ENCODE data around the gene FFAR1. TPM values are rescaled to one million over a fixed set of nuclear protein-coding genes. Genes with fewer than 3 reads are reported as not detected.

Gene FFAR1
- total RNA-seq, 1 donor from 2014 or later = 0.18 TPM

- intact Hi-C loops (cut with micrococcal nuclease) = no loop called here
- H3K36me3 Mint-ChIP-seq (ENCODE audit: low read depth) = no peaks in the 10 kb centered on the region
- H3K4me3 Mint-ChIP-seq = no peak overlapping the region
- peaks cover 4% of the 10 kb centered on the region for H3K27me3 Mint-ChIP-seq (ENCODE audit: insufficient read depth)
- peaks cover 7% of the 10 kb centered on the region for H3K9me3 Mint-ChIP-seq
- H3K27ac Mint-ChIP-seq = no peak overlapping the region
- no peak for DNase-seq (ENCODE audit: low spot score)
- H3K4me1 Mint-ChIP-seq (ENCODE audit: low read depth) = no peaks in the 10 kb centered on the region
Measured at GRCh38 chr19:35320065-35320713, 27.5 kb upstream of the FFAR1 start.

- H3K27ac Mint-ChIP-seq = no peak overlapping the region
- intact Hi-C loops (cut with micrococcal nuclease) = no loop called here
- peaks cover 7% of the 10 kb centered on the region for H3K9me3 Mint-ChIP-seq
- H3K27me3 Mint-ChIP-seq (ENCODE audit: insufficient read depth) = peaks cover 4% of the 10 kb centered on the region
- no peaks in the 10 kb centered on the region for H3K36me3 Mint-ChIP-seq (ENCODE audit: low read depth)
- no peak overlapping the region for H3K4me3 Mint-ChIP-seq
- H3K4me1 Mint-ChIP-seq (ENCODE audit: low read depth) = no peaks in the 10 kb centered on the region
- no peak for DNase-seq (ENCODE audit: low spot score)
Measured at GRCh38 chr19:35321291-35321690, 26.4 kb upstream of the FFAR1 start.

GRCh38 chr19:35322014-35322413 is 25.7 kb upstream of the FFAR1 start:
- intact Hi-C loops (cut with micrococcal nuclease) = no loop called here
- H3K36me3 Mint-ChIP-seq (ENCODE audit: low read depth) = no peaks in the 10 kb centered on the region
- no peaks in the 10 kb centered on the region for H3K4me1 Mint-ChIP-seq (ENCODE audit: low read depth)
- peaks cover 4% of the 10 kb centered on the region for H3K27me3 Mint-ChIP-seq (ENCODE audit: insufficient read depth)
- H3K9me3 Mint-ChIP-seq = peaks cover 7% of the 10 kb centered on the region
- no peak for DNase-seq (ENCODE audit: low spot score)
- no peak overlapping the region for H3K4me3 Mint-ChIP-seq
- no peak overlapping the region for H3K27ac Mint-ChIP-seq

- Mint-ChIP-seq H3K4me1 (ENCODE audit: low read depth) (peaks cover 11% of the 10 kb centered on the region), H3K4me3 (no peak overlapping the region), H3K9me3 (no peaks in the 10 kb centered on the region), H3K27ac (no peak overlapping the region), H3K27me3 (ENCODE audit: insufficient read depth) (no peaks in the 10 kb centered on the region), H3K36me3 (ENCODE audit: low read depth) (no peaks in the 10 kb centered on the region)
- DNase-seq (ENCODE audit: low spot score) = no peak
- intact Hi-C loops (cut with micrococcal nuclease) = no loop called here
Measured at GRCh38 chr19:35327642-35328041, 20.1 kb upstream of the FFAR1 start.

- DNase-seq (ENCODE audit: low spot score) = no peak
- intact Hi-C loops (cut with micrococcal nuclease) = no loop called here
- Mint-ChIP-seq H3K9me3 (no peaks in the 10 kb centered on the region), H3K36me3 (ENCODE audit: low read depth) (no peaks in the 10 kb centered on the region), H3K4me3 (peak within 1 kb of the TSS; percentile 28), H3K27ac (peak within 1 kb of the TSS; percentile 31), H3K4me1 (ENCODE audit: low read depth) (peaks cover 23% of the 10 kb centered on the region), H3K27me3 (ENCODE audit: insufficient read depth) (no peaks in the 10 kb centered on the region)
Measured at GRCh38 chr19:35328851-35329285, 18.8 kb upstream of the FFAR1 start, which contains the start of gene CD22. TSS of gene CD22 (plus strand) at chr19:35329187. CDS start at chr19:35332041, 2,854 bp downstream.

GRCh38 chr19:35329323-35329722 is 18.4 kb upstream of the FFAR1 start:
- Mint-ChIP-seq H3K27me3 (ENCODE audit: insufficient read depth) (no peaks in the 10 kb centered on the region), H3K36me3 (ENCODE audit: low read depth) (no peaks in the 10 kb centered on the region), H3K4me1 (ENCODE audit: low read depth) (peaks cover 28% of the 10 kb centered on the region), H3K27ac (no peak overlapping the region), H3K9me3 (no peaks in the 10 kb centered on the region), H3K4me3 (peak overlapping the region; percentile 28)
- intact Hi-C loops (cut with micrococcal nuclease) = no loop called here
- DNase-seq (ENCODE audit: low spot score) = no peak

GRCh38 chr19:35330475-35330874 is 17.2 kb upstream of the FFAR1 start:
- H3K27me3 Mint-ChIP-seq (ENCODE audit: insufficient read depth) = no peaks in the 10 kb centered on the region
- H3K4me3 Mint-ChIP-seq = no peak overlapping the region
- H3K9me3 Mint-ChIP-seq = no peaks in the 10 kb centered on the region
- no peak overlapping the region for H3K27ac Mint-ChIP-seq
- no peaks in the 10 kb centered on the region for H3K36me3 Mint-ChIP-seq (ENCODE audit: low read depth)
- intact Hi-C loops (cut with micrococcal nuclease) = no loop called here
- H3K4me1 Mint-ChIP-seq (ENCODE audit: low read depth) = peaks cover 38% of the 10 kb centered on the region
- no peak for DNase-seq (ENCODE audit: low spot score)

- no peaks in the 10 kb centered on the region for H3K9me3 Mint-ChIP-seq
- no peaks in the 10 kb centered on the region for H3K36me3 Mint-ChIP-seq (ENCODE audit: low read depth)
- H3K4me3 Mint-ChIP-seq = no peak overlapping the region
- no peaks in the 10 kb centered on the region for H3K27me3 Mint-ChIP-seq (ENCODE audit: insufficient read depth)
- intact Hi-C loops (cut with micrococcal nuclease) = no loop called here
- DNase-seq (ENCODE audit: low spot score) = no peak
- peaks cover 38% of the 10 kb centered on the region for H3K4me1 Mint-ChIP-seq (ENCODE audit: low read depth)
- no peak overlapping the region for H3K27ac Mint-ChIP-seq
Measured at GRCh38 chr19:35331551-35332214, 16.0 kb upstream of the FFAR1 start.

- Mint-ChIP-seq H3K27ac (peak overlapping the region; percentile 41), H3K4me3 (no peak overlapping the region), H3K4me1 (ENCODE audit: low read depth) (peaks cover 38% of the 10 kb centered on the region), H3K27me3 (ENCODE audit: insufficient read depth) (no peaks in the 10 kb centered on the region), H3K36me3 (ENCODE audit: low read depth) (no peaks in the 10 kb centered on the region), H3K9me3 (no peaks in the 10 kb centered on the region)
- no peak for DNase-seq (ENCODE audit: low spot score)
- intact Hi-C loops (cut with micrococcal nuclease) = no loop called here
Measured at GRCh38 chr19:35332817-35333216, 14.9 kb upstream of the FFAR1 start.

GRCh38 chr19:35334144-35334753 is 13.5 kb upstream of the FFAR1 start:
- Mint-ChIP-seq H3K9me3 (no peaks in the 10 kb centered on the region), H3K4me1 (ENCODE audit: low read depth) (peaks cover 30% of the 10 kb centered on the region), H3K27me3 (ENCODE audit: insufficient read depth) (no peaks in the 10 kb centered on the region), H3K27ac (no peak overlapping the region), H3K36me3 (ENCODE audit: low read depth) (no peaks in the 10 kb centered on the region), H3K4me3 (no peak overlapping the region)
- DNase-seq (ENCODE audit: low spot score) = no peak
- intact Hi-C loops (cut with micrococcal nuclease) = no loop called here

GRCh38 chr19:35336166-35336955 is 11.3 kb upstream of the FFAR1 start:
- Mint-ChIP-seq H3K9me3 (no peaks in the 10 kb centered on the region), H3K4me3 (no peak overlapping the region), H3K27ac (no peak overlapping the region), H3K27me3 (ENCODE audit: insufficient read depth) (no peaks in the 10 kb centered on the region), H3K36me3 (ENCODE audit: low read depth) (no peaks in the 10 kb centered on the region), H3K4me1 (ENCODE audit: low read depth) (peaks cover 30% of the 10 kb centered on the region)
- DNase-seq (ENCODE audit: low spot score) = no peak
- intact Hi-C loops (cut with micrococcal nuclease) = no loop called here

- Mint-ChIP-seq H3K27me3 (ENCODE audit: insufficient read depth) (peaks cover 4% of the 10 kb centered on the region), H3K4me3 (no peak overlapping the region), H3K9me3 (no peaks in the 10 kb centered on the region), H3K36me3 (ENCODE audit: low read depth) (no peaks in the 10 kb centered on the region), H3K27ac (no peak overlapping the region), H3K4me1 (ENCODE audit: low read depth) (peaks cover 30% of the 10 kb centered on the region)
- DNase-seq (ENCODE audit: low spot score) = no peak
- intact Hi-C loops (cut with micrococcal nuclease) = no loop called here
Measured at GRCh38 chr19:35337097-35337983, 10.4 kb upstream of the FFAR1 start.
